GM12878 (cell line): ENCODE results near the gene TRPT1. TPM values are rescaled to one million over a fixed set of nuclear protein-coding genes. Genes with fewer than 3 reads are reported as not detected.

Experiments used
- ATAC-seq: fragments of 200-7000 bp; cut with Tn5 transposase; 3 replicates; pipeline ENCODE4 v1.9.1; 2020; ENCODE audit warnings: mild to moderate bottlenecking, moderate library complexity
- BruUV-seq: library from RNA; stranded (reverse); fragments of 400-500 nt; replicated peaks from 2 replicates; lab custom pipeline; 2021; lab: Mats Ljungman, UMichigan
- CTCF ChIA-PET: fragments of 300-600 bp; sonication (Branson Sonifier 250); formaldehyde crosslinking; extraction: SDS; loops from one replicate; lab custom pipeline; 2021; ENCODE audit warnings: inconsistent platforms; lab: Yijun Ruan, JAX
- POLR2A ChIA-PET: fragments of 350-600 bp; formaldehyde crosslinking; extraction: SDS; loops from one replicate; lab custom pipeline; 2021; ENCODE audit warnings: inconsistent platforms; lab: Charles Lee
- RAD21 ChIA-PET: fragments of 300-600 bp; sonication (Branson Sonifier 250); formaldehyde crosslinking; loops from one replicate; lab custom pipeline; 2023; ENCODE audit warnings: antibody characterized with exemption; ENCODE audit not compliant: unreplicated experiment; lab: Charles Lee
- SMC1A ChIA-PET: fragments of 300-600 bp; sonication (Branson Sonifier 250); formaldehyde crosslinking; loops from one replicate; lab custom pipeline; 2023; ENCODE audit not compliant: unreplicated experiment, uncharacterized antibody; lab: Charles Lee
- DNase-seq: peaks from one replicate; pipeline ENCODE4 v3.0.0-alpha.2; 2011; ENCODE audit warnings: low read depth, low spot score
- FAIRE-seq: peaks from 3 replicates; lab custom pipeline; 2011; peaks lifted over from hg19 to GRCh38; lab: Jason Lieb, UNC
- H2AFZ ChIP-seq: 2 replicates; pipeline ENCODE4 v1.6.0; 2011; ENCODE audit warnings: low read depth, low read length, control low read depth; ENCODE audit not compliant: control insufficient read depth
- H3K27ac ChIP-seq: 2 replicates; pipeline ENCODE4 v1.5.1; 2011; ENCODE audit warnings: control low read depth; ENCODE audit not compliant: control insufficient read depth, insufficient read depth
- H3K27me3 ChIP-seq, 2 experiments: replicated peaks in 1 of 2; 2 replicates each; pipeline versions ENCODE4 v1.6.0 to v1.6.1; 2011; ENCODE audit warnings: low read length in 1 of 2; ENCODE audit not compliant: control insufficient read depth in 2 of 2, insufficient read depth in 2 of 2
- H3K36me3 ChIP-seq, 2 experiments: 2 replicates each; pipeline ENCODE4 v1.5.1; 2011; ENCODE audit warnings: low read length in 1 of 2; ENCODE audit not compliant: control insufficient read depth in 2 of 2, insufficient read depth in 2 of 2
- H3K4me1 ChIP-seq: 2 replicates; pipeline ENCODE4 v1.6.1; 2011; ENCODE audit warnings: mild to moderate bottlenecking, low read length, moderate library complexity, mixed read lengths; ENCODE audit not compliant: control insufficient read depth, insufficient read depth
- H3K4me2 ChIP-seq: 2 replicates; pipeline ENCODE4 v1.6.0; 2011; ENCODE audit warnings: control low read depth; ENCODE audit not compliant: control insufficient read depth, insufficient read depth
- H3K4me3 ChIP-seq: fragments of 200-600 bp; sonication (generic); 2 replicates; pipeline ENCODE4 v1.5.1; 2016
- H3K79me2 ChIP-seq: 2 replicates; pipeline ENCODE4 v1.6.0; 2011; ENCODE audit warnings: low read length; ENCODE audit not compliant: control insufficient read depth, insufficient read depth
- H3K9ac ChIP-seq: 2 replicates; pipeline ENCODE4 v1.8.0; 2011; ENCODE audit warnings: low read length, control low read depth, mixed read lengths; ENCODE audit not compliant: control insufficient read depth, insufficient read depth
- H3K9me3 ChIP-seq: replicated peaks from 3 replicates; pipeline ENCODE4 v1.5.1; 2011; ENCODE audit warnings: mild to moderate bottlenecking, low read length; ENCODE audit not compliant: control insufficient read depth, insufficient read depth
- H4K20me1 ChIP-seq: 2 replicates; pipeline ENCODE4 v1.6.0; 2011; ENCODE audit not compliant: control insufficient read depth, insufficient read depth
- E2F8 ChIP-seq: fragments of 450-650 bp; IDR thresholded peaks from 2 replicates; pipeline ENCODE4 v1.6.1; 2018; ENCODE audit warnings: mild to moderate bottlenecking, low read depth, moderate library complexity; ENCODE audit not compliant: partially characterized antibody
- IKZF1 ChIP-seq: fragments of 450-650 bp; conservative IDR thresholded peaks from 2 replicates; pipeline ENCODE4 v1.6.1; 2017; ENCODE audit warnings: antibody characterized with exemption, mild to moderate bottlenecking
- LARP7 ChIP-seq: fragments of 450-650 bp; IDR thresholded peaks from 2 replicates; pipeline ENCODE4 v1.6.1; 2017; ENCODE audit warnings: mild to moderate bottlenecking
- RB1 ChIP-seq: fragments of 450-650 bp; formaldehyde crosslinking; IDR thresholded peaks from 2 replicates; pipeline ENCODE4 v1.6.1; 2017; ENCODE audit warnings: mild to moderate bottlenecking, borderline replicate concordance
- SREBF2 ChIP-seq: IDR thresholded peaks from 2 replicates; pipeline ENCODE4 v1.6.1; 2012; ENCODE audit warnings: mild to moderate bottlenecking, low read length
- ZZZ3 ChIP-seq: IDR thresholded peaks from 2 replicates; pipeline ENCODE4 v1.6.1; 2011; ENCODE audit warnings: low read depth; ENCODE audit not compliant: control insufficient read depth, insufficient read length
- WGBS: methylation state at CpG from one replicate; pipeline ENCODE4 v1.1.6; 2016; ENCODE audit warnings: low lambda C conversion rate; ENCODE audit not compliant: insufficient replicate concordance, insufficient coverage; ENCODE audit errors: missing lambda C conversion rate; 5-methylcytosine and 5-hydroxymethylcytosine counted together
- in situ Hi-C: fragments of 300-500 bp; cut with MboI; formaldehyde crosslinking; loops from 9 replicates; pipeline ENCODE4 v1.14.3; 2018; ENCODE audit warnings: mixed read lengths
- intact Hi-C: fragments of 100-400 bp; cut with micrococcal nuclease; formaldehyde crosslinking; loops from one replicate; pipeline ENCODE4 v1.14.2; 2022; ENCODE audit not compliant: unreplicated experiment
- polyA plus RNA-seq, 11 experiments: library from polyadenylated mRNA; depleted of rRNA in 4 of 11; unstranded in 6 of 11; stranded (reverse) in 5 of 11; fragments of >200 nt; fragmentation: Nextera tagmentation in 4 of 11; fragmentation: Illumina TruSeq in 1 of 11; extraction: Ambion mirVana in 4 of 11; extraction: Trizol in 1 of 11; gene quantifications; 1 replicate in 1 of 11; 2 replicates in 10 of 11; pipeline versions ENCODE4 v1.2.1 to v1.2.3, GENCODE V29; 2011 to 2016; ENCODE audit warnings: inconsistent platforms in 2 of 11, missing spikeins in 2 of 11, low read depth in 1 of 11
- total RNA-seq, 4 experiments: library from RNA; depleted of rRNA in 3 of 4; stranded (reverse); fragments of >200 nt in 3 of 4; fragmentation: Illumina TruSeq in 1 of 4; extraction: Trizol in 1 of 4; gene quantifications; 2 replicates each; pipeline versions ENCODE4 v1.2.1 to v1.2.3, GENCODE V29; 2013 to 2021
- TF ChIP-seq, protein P1 (sequence below): fragments of 450-650 bp; IDR thresholded peaks from 2 replicates; pipeline ENCODE4 v1.6.1; 2016; ENCODE audit warnings: mild to moderate bottlenecking
- TF ChIP-seq, protein P2 (sequence below): IDR thresholded peaks from 2 replicates; pipeline ENCODE4 v1.6.1; 2012; ENCODE audit warnings: low read length, inconsistent platforms

Gene TRPT1
- total and polyA plus RNA-seq, 10 of the 15 experiments (the other 5 are each of a cell fraction or from before 2014, with no cell fraction given): 7.1 to 63.0 (median 31.4) TPM

DNA sequence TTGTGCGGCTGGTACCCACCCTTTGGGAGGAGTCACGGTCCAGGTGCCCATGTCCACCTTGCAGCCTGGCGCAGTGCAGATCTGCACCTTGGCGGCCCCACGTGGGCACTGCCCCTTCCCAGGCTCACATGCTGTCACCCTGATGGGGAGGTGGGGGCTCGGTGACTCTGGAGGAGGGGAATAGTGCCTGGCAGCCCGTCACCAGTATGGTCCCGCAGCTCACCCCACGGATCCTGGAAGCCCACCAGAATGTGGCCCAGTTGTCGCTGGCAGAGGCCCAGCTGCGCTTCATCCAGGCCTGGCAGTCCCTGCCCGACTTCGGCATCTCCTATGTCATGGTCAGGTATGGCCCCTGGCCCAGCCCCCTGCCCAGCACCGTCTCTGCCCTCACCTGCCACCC is 5.2 kb downstream of the TRPT1 start:
- 95% methylated on average over 14 of the region's 14 CpGs for WGBS
- ChIA-PET POLR2A (interaction anchor here (1.0 to 2.6 kb wide), 2 partner anchors 11 to 14 kb away, joined by 3 to 11 read pairs; partner anchors contain the start of gene FERMT3), SMC1A (no interaction called here), RAD21 (interaction anchor here (0.6 kb wide), 1 partner anchor 16 kb away, joined by 3 read pairs; no protein-coding TSS in a partner anchor), CTCF (no interaction called here)
- Histone ChIP-seq H3K4me2 (no peak overlapping the region), H3K27me3 (no peaks in the 10 kb centered on the region), H3K4me3 (no peak overlapping the region), H3K9me3 (no peaks in the 10 kb centered on the region), H3K27ac (no peak overlapping the region), H3K36me3 (peaks cover 26 to 27% of the 10 kb centered on the region in 2 experiments), H3K9ac (no peak overlapping the region), H2AFZ (no peak overlapping the region), H3K79me2 (peaks cover 12% of the 10 kb centered on the region), H4K20me1 (no peaks in the 10 kb centered on the region), H3K4me1 (peaks cover 3% of the 10 kb centered on the region; the same call in 1 of the 2 replicates)
- DNase-seq (no peak), ATAC-seq (no peak), FAIRE-seq (no peak)
- no TSS peak for BruUV-seq
- in situ Hi-C loops: no loop called here
- intact Hi-C loops: no loop called here
- TF ChIP-seq, protein P1, sequence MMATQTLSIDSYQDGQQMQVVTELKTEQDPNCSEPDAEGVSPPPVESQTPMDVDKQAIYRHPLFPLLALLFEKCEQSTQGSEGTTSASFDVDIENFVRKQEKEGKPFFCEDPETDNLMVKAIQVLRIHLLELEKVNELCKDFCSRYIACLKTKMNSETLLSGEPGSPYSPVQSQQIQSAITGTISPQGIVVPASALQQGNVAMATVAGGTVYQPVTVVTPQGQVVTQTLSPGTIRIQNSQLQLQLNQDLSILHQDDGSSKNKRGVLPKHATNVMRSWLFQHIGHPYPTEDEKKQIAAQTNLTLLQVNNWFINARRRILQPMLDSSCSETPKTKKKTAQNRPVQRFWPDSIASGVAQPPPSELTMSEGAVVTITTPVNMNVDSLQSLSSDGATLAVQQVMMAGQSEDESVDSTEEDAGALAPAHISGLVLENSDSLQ: no peak
- TF ChIP-seq RB1: no peak
- no peak for TF ChIP-seq ZZZ3
- TF ChIP-seq, protein P2, sequence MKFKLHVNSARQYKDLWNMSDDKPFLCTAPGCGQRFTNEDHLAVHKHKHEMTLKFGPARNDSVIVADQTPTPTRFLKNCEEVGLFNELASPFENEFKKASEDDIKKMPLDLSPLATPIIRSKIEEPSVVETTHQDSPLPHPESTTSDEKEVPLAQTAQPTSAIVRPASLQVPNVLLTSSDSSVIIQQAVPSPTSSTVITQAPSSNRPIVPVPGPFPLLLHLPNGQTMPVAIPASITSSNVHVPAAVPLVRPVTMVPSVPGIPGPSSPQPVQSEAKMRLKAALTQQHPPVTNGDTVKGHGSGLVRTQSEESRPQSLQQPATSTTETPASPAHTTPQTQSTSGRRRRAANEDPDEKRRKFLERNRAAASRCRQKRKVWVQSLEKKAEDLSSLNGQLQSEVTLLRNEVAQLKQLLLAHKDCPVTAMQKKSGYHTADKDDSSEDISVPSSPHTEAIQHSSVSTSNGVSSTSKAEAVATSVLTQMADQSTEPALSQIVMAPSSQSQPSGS: no peak
- no peak for TF ChIP-seq E2F8
- no peak for TF ChIP-seq SREBF2
- no peak for TF ChIP-seq LARP7
- TF ChIP-seq IKZF1: no peak
